H9 (cell line): ENCODE results near the gene GIT1. TPM values are rescaled to one million over a fixed set of nuclear protein-coding genes. Genes with fewer than 3 reads are reported as not detected.

Source experiments
- DNase-seq: peaks from one replicate; pipeline ENCODE4 v3.0.0-alpha.2; 2017
- H2AFZ ChIP-seq: one replicate; pipeline ENCODE4 v1.6.1; 2013; ENCODE audit warnings: mild to moderate bottlenecking, low read length, control low read depth, moderate library complexity
- H2AK5ac ChIP-seq: 2 replicates; pipeline ENCODE4 v1.6.1; 2013; ENCODE audit warnings: low read length, control low read depth, mixed read lengths; ENCODE audit not compliant: insufficient read length
- H2BK120ac ChIP-seq: one replicate; pipeline ENCODE4 v1.6.1; 2013; ENCODE audit warnings: low read depth, mild to moderate bottlenecking, low read length, control low read depth, inconsistent platforms; ENCODE audit not compliant: poor library complexity, severe bottlenecking
- H2BK12ac ChIP-seq: 2 replicates; pipeline ENCODE4 v1.6.1; 2013; ENCODE audit warnings: low read length, control low read depth, mixed read lengths, low read depth; ENCODE audit not compliant: insufficient read length
- H2BK15ac ChIP-seq: 2 replicates; pipeline ENCODE4 v1.6.1; 2013; ENCODE audit warnings: low read depth, low read length, control low read depth
- H2BK20ac ChIP-seq: one replicate; pipeline ENCODE4 v1.6.1; 2013; ENCODE audit warnings: low read depth, mild to moderate bottlenecking, low read length, control low read depth, inconsistent platforms; ENCODE audit not compliant: poor library complexity, severe bottlenecking
- H2BK5ac ChIP-seq: 2 replicates; pipeline ENCODE4 v1.6.1; 2013; ENCODE audit warnings: low read length, control low read depth, mixed read lengths; ENCODE audit not compliant: insufficient read length
- H3K14ac ChIP-seq: 2 replicates; pipeline ENCODE4 v1.6.1; 2013; ENCODE audit warnings: low read length, control low read depth; ENCODE audit not compliant: insufficient read depth
- H3K18ac ChIP-seq: 2 replicates; pipeline ENCODE4 v1.6.1; 2013; ENCODE audit warnings: low read depth, mild to moderate bottlenecking, mixed read lengths, low read length, control low read depth; ENCODE audit not compliant: insufficient read length
- H3K23ac ChIP-seq: 2 replicates; pipeline ENCODE4 v1.6.1; 2013; ENCODE audit warnings: low read length, control low read depth, mixed read lengths, low read depth; ENCODE audit not compliant: insufficient read length
- H3K23me2 ChIP-seq: 2 replicates; pipeline ENCODE4 v1.6.1; 2013; ENCODE audit warnings: low read depth, mild to moderate bottlenecking, mixed read lengths, low read length, control low read depth; ENCODE audit not compliant: insufficient read length, poor library complexity, severe bottlenecking
- H3K27ac ChIP-seq: 2 replicates; pipeline ENCODE4 v1.5.1; 2013; ENCODE audit warnings: low read length, control low read depth, mixed read lengths, low read depth; ENCODE audit not compliant: insufficient read length
- H3K27me3 ChIP-seq: 2 replicates; pipeline ENCODE4 v1.6.1; 2013; ENCODE audit warnings: low read length, control low read depth, inconsistent platforms; ENCODE audit not compliant: insufficient read depth
- H3K4ac ChIP-seq: 2 replicates; pipeline ENCODE4 v1.6.1; 2013; ENCODE audit warnings: low read depth, mild to moderate bottlenecking, control low read depth, inconsistent platforms, low read length, moderate library complexity
- H3K4me1 ChIP-seq: 2 replicates; pipeline ENCODE4 v1.6.1; 2013; ENCODE audit warnings: low read length, control low read depth, inconsistent platforms; ENCODE audit not compliant: insufficient read depth
- H3K4me2 ChIP-seq: 2 replicates; pipeline ENCODE4 v1.6.1; 2013; ENCODE audit warnings: low read length, control low read depth, mixed read lengths; ENCODE audit not compliant: insufficient read length, insufficient read depth
- H3K56ac ChIP-seq: 2 replicates; pipeline ENCODE4 v1.6.1; 2013; ENCODE audit warnings: low read depth, mild to moderate bottlenecking, mixed read lengths, low read length, control low read depth; ENCODE audit not compliant: insufficient read length
- H3K79me1 ChIP-seq: 2 replicates; pipeline ENCODE4 v1.6.1; 2013; ENCODE audit warnings: low read depth, mild to moderate bottlenecking, moderate library complexity, low read length, control low read depth, inconsistent platforms; ENCODE audit not compliant: insufficient read depth, poor library complexity, severe bottlenecking
- H3K79me2 ChIP-seq: 2 replicates; pipeline ENCODE4 v1.6.1; 2013; ENCODE audit warnings: low read length, control low read depth, inconsistent platforms; ENCODE audit not compliant: insufficient read depth
- H3K9ac ChIP-seq: 2 replicates; pipeline ENCODE4 v1.6.1; 2013; ENCODE audit warnings: low read length, control low read depth, mixed read lengths; ENCODE audit not compliant: insufficient read length; ENCODE audit errors: extremely low read depth
- H3K9me3 ChIP-seq: one replicate; pipeline ENCODE4 v1.6.1; 2013; ENCODE audit warnings: low read depth, low read length, inconsistent platforms; ENCODE audit not compliant: control insufficient read depth
- H3T11ph ChIP-seq: one replicate; pipeline ENCODE4 v1.6.1; 2013; ENCODE audit warnings: mild to moderate bottlenecking, low read length, control low read depth, inconsistent platforms
- H4K20me1 ChIP-seq: one replicate; pipeline ENCODE4 v1.6.1; 2013; ENCODE audit not compliant: control insufficient read depth, insufficient read length, insufficient read depth
- H4K5ac ChIP-seq: 2 replicates; pipeline ENCODE4 v1.6.1; 2013; ENCODE audit warnings: low read depth, mild to moderate bottlenecking, mixed read lengths, low read length, control low read depth; ENCODE audit not compliant: insufficient read length
- H4K8ac ChIP-seq: replicated peaks from 2 replicates; pipeline ENCODE4 v1.6.1; 2013; ENCODE audit warnings: low read length, control low read depth, mixed read lengths, low read depth; ENCODE audit not compliant: insufficient read length
- H4K91ac ChIP-seq: 2 replicates; pipeline ENCODE4 v1.6.1; 2013; ENCODE audit warnings: low read depth, mild to moderate bottlenecking, moderate library complexity, mixed read lengths, low read length, control low read depth; ENCODE audit not compliant: insufficient read length
- H3K27ac Mint-ChIP-seq, 3 experiments: 2 replicates in 2 of 3; 3 replicates in 1 of 3; pipeline ENCODE4 v1.8.0; 2020 to 2021; ENCODE audit warnings: mixed read lengths in 3 of 3, mild to moderate bottlenecking in 1 of 3, moderate library complexity in 1 of 3
- H3K27me3 Mint-ChIP-seq: 2 replicates; pipeline ENCODE4 v1.8.0; 2021; ENCODE audit warnings: low read depth, mild to moderate bottlenecking, moderate library complexity, mixed read lengths
- H3K36me3 Mint-ChIP-seq, 3 experiments: 2 replicates in 2 of 3; 3 replicates in 1 of 3; pipeline ENCODE4 v1.8.0; 2020 to 2021; ENCODE audit warnings: low read depth in 3 of 3, mixed read lengths in 3 of 3; ENCODE audit not compliant: insufficient read depth in 1 of 3
- H3K4me1 Mint-ChIP-seq, 2 experiments: 2 replicates each; pipeline ENCODE4 v1.8.0; 2020; ENCODE audit warnings: mixed read lengths in 2 of 2
- H3K4me3 Mint-ChIP-seq, 2 experiments: 2 replicates in 1 of 2; 3 replicates in 1 of 2; pipeline ENCODE4 v1.8.0; 2020 to 2021; ENCODE audit warnings: mild to moderate bottlenecking in 2 of 2, mixed read lengths in 2 of 2, moderate library complexity in 1 of 2
- H3K9me3 Mint-ChIP-seq, 2 experiments: 2 replicates in 1 of 2; 3 replicates in 1 of 2; pipeline ENCODE4 v1.8.0; 2020; ENCODE audit warnings: mild to moderate bottlenecking in 2 of 2, mixed read lengths in 2 of 2, moderate library complexity in 1 of 2
- CTCF ChIP-seq: fragments of 200-600 bp; sonication (generic); conservative IDR thresholded peaks from 3 replicates; pipeline ENCODE4 v1.8.0; 2021; ENCODE audit warnings: antibody characterized with exemption, mild to moderate bottlenecking
- WGBS: extraction: QIAGEN DNeasy Blood & Tissue Kit; methylation state at CpG from one replicate; pipeline ENCODE4 v1.1.7; 2013; ENCODE audit warnings: missing lambda C conversion rate, low lambda C conversion rate, mixed read lengths; ENCODE audit not compliant: insufficient read length; ENCODE audit errors: extremely low coverage; 5-methylcytosine and 5-hydroxymethylcytosine counted together
- total RNA-seq: library from RNA; stranded (reverse); gene quantifications from 2 replicates; pipeline ENCODE4 v1.2.1, GENCODE V29; 2021

The GIT1 gene
- total RNA-seq, 1 experiment from 2014 or later = 47.4 TPM

- Histone ChIP-seq H3K79me2 (peaks cover 23% of the 10 kb centered on the region; the same call in 1 of the 2 replicates), H2BK20ac (no peak overlapping the region), H2AFZ (no peak overlapping the region), H4K8ac (no peak overlapping the region), H3K14ac (no peak overlapping the region), H3K79me1 (peaks cover 4% of the 10 kb centered on the region), H3T11ph (no peak overlapping the region), H3K56ac (no peak overlapping the region), H3K23me2 (peaks cover 31% of the 10 kb centered on the region), H3K4me1 (peaks cover 15% of the 10 kb centered on the region; the same call in 1 of the 2 replicates), H4K5ac (no peak overlapping the region), H3K9ac (no peak overlapping the region), H3K18ac (no peak overlapping the region), H3K27me3 (no peaks in the 10 kb centered on the region), H4K91ac (no peak overlapping the region), H3K23ac (no peak overlapping the region), H2BK5ac (no peak overlapping the region), H3K4ac (no peak overlapping the region), H2BK12ac (no peak overlapping the region), H3K4me2 (no peak overlapping the region), H3K27ac (no peak overlapping the region), H2BK15ac (no peak overlapping the region), H4K20me1 (no peaks in the 10 kb centered on the region), H2BK120ac (no peak overlapping the region), H3K9me3 (no peaks in the 10 kb centered on the region), H2AK5ac (no peak overlapping the region)
- Mint-ChIP-seq H3K27ac (no peak overlapping the region), H3K9me3 (no peaks in the 10 kb centered on the region), H3K27me3 (peaks cover 3% of the 10 kb centered on the region; the same call in 1 of the 2 replicates), H3K4me1 (peaks cover 49 to 63% of the 10 kb centered on the region in 2 experiments), H3K4me3 (peak overlapping the region; percentile 78 to 87; a peak in 4 of 5 replicates), H3K36me3 (peaks cover 9 to 14% (median 11%) of the 10 kb centered on the region in 3 experiments; a peak in 6 of 7 replicates)
- no peak for DNase-seq
- no CpG with 5 or more reads among the region's 6 CpGs for WGBS
- TF ChIP-seq CTCF = no peak
Observed at GRCh38 chr17:29587591-29587990, 1.9 kb downstream of the GIT1 start.
